ENCODE data around the gene PRR5L.

- TF ChIP-seq USF2 (IDR thresholded peaks at IDR 0.05; ENCODE audit: borderline replicate concordance, low read depth, low read length), result no peak
- TF ChIP-seq EP300 (IDR thresholded peaks at IDR 0.05; ENCODE audit: borderline replicate concordance in 1 of 2, low read depth in 1 of 2, low read length in 1 of 2), result no peak
- TF ChIP-seq SMC3 (IDR thresholded peaks at IDR 0.05; ENCODE audit: low read depth, low read length), result no peak
- no peak for TF ChIP-seq EZH2phosphoT487 (IDR thresholded peaks at IDR 0.05; ENCODE audit: borderline replicate concordance, low read depth)
- no peak for TF ChIP-seq CTCF (IDR thresholded peaks at IDR 0.05)
- TF ChIP-seq JUND (IDR thresholded peaks at IDR 0.05), result no peak
- TF ChIP-seq RAD21 (IDR thresholded peaks at IDR 0.05; ENCODE audit: low read length), result no peak
- TF ChIP-seq MEF2A (IDR thresholded peaks at IDR 0.05; ENCODE audit: borderline replicate concordance, low read depth), result no peak
- TF ChIP-seq NFIC (IDR thresholded peaks at IDR 0.05; ENCODE audit: borderline replicate concordance), result no peak
- TF ChIP-seq RFX5 (IDR thresholded peaks at IDR 0.05; ENCODE audit: low read length), result no peak
Observed at GRCh38 chr11:36333897-36334296, 37.8 kb downstream of the PRR5L start.

All from SK-N-SH (cell line).